GM12878 (cell line): ENCODE results near the gene TSC22D3. TPM values are rescaled to one million over a fixed set of nuclear protein-coding genes. Genes with fewer than 3 reads are reported as not detected.

Source experiments
- ATAC-seq: fragments of 200-7000 bp; cut with Tn5 transposase; 3 replicates; pipeline ENCODE4 v1.9.1; 2020; ENCODE audit warnings: mild to moderate bottlenecking, moderate library complexity
- BruUV-seq: library from RNA; stranded (reverse); fragments of 400-500 nt; replicated peaks from 2 replicates; lab custom pipeline; 2021; lab: Mats Ljungman, UMichigan
- CTCF ChIA-PET: fragments of 300-600 bp; sonication (Branson Sonifier 250); formaldehyde crosslinking; extraction: SDS; loops from one replicate; lab custom pipeline; 2021; ENCODE audit warnings: inconsistent platforms; lab: Yijun Ruan, JAX
- POLR2A ChIA-PET: fragments of 350-600 bp; formaldehyde crosslinking; extraction: SDS; loops from one replicate; lab custom pipeline; 2021; ENCODE audit warnings: inconsistent platforms; lab: Charles Lee
- RAD21 ChIA-PET: fragments of 300-600 bp; sonication (Branson Sonifier 250); formaldehyde crosslinking; loops from one replicate; lab custom pipeline; 2023; ENCODE audit warnings: antibody characterized with exemption; ENCODE audit not compliant: unreplicated experiment; lab: Charles Lee
- SMC1A ChIA-PET: fragments of 300-600 bp; sonication (Branson Sonifier 250); formaldehyde crosslinking; loops from one replicate; lab custom pipeline; 2023; ENCODE audit not compliant: unreplicated experiment, uncharacterized antibody; lab: Charles Lee
- DNase-seq: peaks from one replicate; pipeline ENCODE4 v3.0.0-alpha.2; 2011; ENCODE audit warnings: low read depth, low spot score
- FAIRE-seq: peaks from 3 replicates; lab custom pipeline; 2011; peaks lifted over from hg19 to GRCh38; lab: Jason Lieb, UNC
- H2AFZ ChIP-seq: 2 replicates; pipeline ENCODE4 v1.6.0; 2011; ENCODE audit warnings: low read depth, low read length, control low read depth; ENCODE audit not compliant: control insufficient read depth
- H3K27ac ChIP-seq: 2 replicates; pipeline ENCODE4 v1.5.1; 2011; ENCODE audit warnings: control low read depth; ENCODE audit not compliant: control insufficient read depth, insufficient read depth
- H3K27me3 ChIP-seq, 2 experiments: replicated peaks in 1 of 2; 2 replicates each; pipeline versions ENCODE4 v1.6.0 to v1.6.1; 2011; ENCODE audit warnings: low read length in 1 of 2; ENCODE audit not compliant: control insufficient read depth in 2 of 2, insufficient read depth in 2 of 2
- H3K36me3 ChIP-seq, 2 experiments: 2 replicates each; pipeline ENCODE4 v1.5.1; 2011; ENCODE audit warnings: low read length in 1 of 2; ENCODE audit not compliant: control insufficient read depth in 2 of 2, insufficient read depth in 2 of 2
- H3K4me1 ChIP-seq: 2 replicates; pipeline ENCODE4 v1.6.1; 2011; ENCODE audit warnings: mild to moderate bottlenecking, low read length, moderate library complexity, mixed read lengths; ENCODE audit not compliant: control insufficient read depth, insufficient read depth
- H3K4me2 ChIP-seq: 2 replicates; pipeline ENCODE4 v1.6.0; 2011; ENCODE audit warnings: control low read depth; ENCODE audit not compliant: control insufficient read depth, insufficient read depth
- H3K4me3 ChIP-seq: fragments of 200-600 bp; sonication (generic); 2 replicates; pipeline ENCODE4 v1.5.1; 2016
- H3K79me2 ChIP-seq: 2 replicates; pipeline ENCODE4 v1.6.0; 2011; ENCODE audit warnings: low read length; ENCODE audit not compliant: control insufficient read depth, insufficient read depth
- H3K9ac ChIP-seq: 2 replicates; pipeline ENCODE4 v1.8.0; 2011; ENCODE audit warnings: low read length, control low read depth, mixed read lengths; ENCODE audit not compliant: control insufficient read depth, insufficient read depth
- H3K9me3 ChIP-seq: replicated peaks from 3 replicates; pipeline ENCODE4 v1.5.1; 2011; ENCODE audit warnings: mild to moderate bottlenecking, low read length; ENCODE audit not compliant: control insufficient read depth, insufficient read depth
- H4K20me1 ChIP-seq: 2 replicates; pipeline ENCODE4 v1.6.0; 2011; ENCODE audit not compliant: control insufficient read depth, insufficient read depth
- ATF7 ChIP-seq: fragments of 450-650 bp; IDR thresholded peaks from 2 replicates; pipeline ENCODE4 v1.6.1; 2016; ENCODE audit warnings: low read depth, mild to moderate bottlenecking
- CREB1 ChIP-seq: IDR thresholded peaks from 2 replicates; pipeline ENCODE4 v1.6.1; 2012; ENCODE audit warnings: low read depth, mild to moderate bottlenecking, inconsistent platforms
- FOXM1 ChIP-seq: IDR thresholded peaks from 2 replicates; pipeline ENCODE4 v1.6.1; 2012; ENCODE audit warnings: low read depth, mild to moderate bottlenecking, inconsistent platforms, low read length, moderate library complexity
- JUND ChIP-seq: IDR thresholded peaks from 2 replicates; pipeline ENCODE4 v1.6.1; 2012; ENCODE audit warnings: low read depth, mild to moderate bottlenecking, low read length, improper control_type of control experiment, moderate library complexity
- LARP7 ChIP-seq: fragments of 450-650 bp; IDR thresholded peaks from 2 replicates; pipeline ENCODE4 v1.6.1; 2017; ENCODE audit warnings: mild to moderate bottlenecking
- SUZ12 ChIP-seq: fragments of 200-600 bp; sonication (generic); IDR thresholded peaks from one replicate; pipeline ENCODE4 v1.6.1; 2018; ENCODE audit warnings: antibody characterized with exemption, mild to moderate bottlenecking; ENCODE audit not compliant: unreplicated experiment
- WGBS: methylation state at CpG from one replicate; pipeline ENCODE4 v1.1.6; 2016; ENCODE audit warnings: low lambda C conversion rate; ENCODE audit not compliant: insufficient replicate concordance, insufficient coverage; ENCODE audit errors: missing lambda C conversion rate; 5-methylcytosine and 5-hydroxymethylcytosine counted together
- in situ Hi-C: fragments of 300-500 bp; cut with MboI; formaldehyde crosslinking; loops from 9 replicates; pipeline ENCODE4 v1.14.3; 2018; ENCODE audit warnings: mixed read lengths
- intact Hi-C: fragments of 100-400 bp; cut with micrococcal nuclease; formaldehyde crosslinking; loops from one replicate; pipeline ENCODE4 v1.14.2; 2022; ENCODE audit not compliant: unreplicated experiment
- polyA plus RNA-seq, 11 experiments: library from polyadenylated mRNA; depleted of rRNA in 4 of 11; unstranded in 6 of 11; stranded (reverse) in 5 of 11; fragments of >200 nt; fragmentation: Nextera tagmentation in 4 of 11; fragmentation: Illumina TruSeq in 1 of 11; extraction: Ambion mirVana in 4 of 11; extraction: Trizol in 1 of 11; gene quantifications; 1 replicate in 1 of 11; 2 replicates in 10 of 11; pipeline versions ENCODE4 v1.2.1 to v1.2.3, GENCODE V29; 2011 to 2016; ENCODE audit warnings: inconsistent platforms in 2 of 11, missing spikeins in 2 of 11, low read depth in 1 of 11
- total RNA-seq, 4 experiments: library from RNA; depleted of rRNA in 3 of 4; stranded (reverse); fragments of >200 nt in 3 of 4; fragmentation: Illumina TruSeq in 1 of 4; extraction: Trizol in 1 of 4; gene quantifications; 2 replicates each; pipeline versions ENCODE4 v1.2.1 to v1.2.3, GENCODE V29; 2013 to 2021
- TF ChIP-seq, protein P1 (sequence below): fragments of 450-650 bp; formaldehyde crosslinking; IDR thresholded peaks from 2 replicates; pipeline ENCODE4 v1.4.0; 2020; ENCODE audit warnings: mild to moderate bottlenecking, moderate library complexity
- TF ChIP-seq, protein P2 (sequence below): IDR thresholded peaks from 2 replicates; pipeline ENCODE4 v1.6.1; 2012; ENCODE audit warnings: low read depth, low read length, improper control_type of control experiment
- TF ChIP-seq, protein P3 (sequence below): fragments of 450-650 bp; IDR thresholded peaks from 2 replicates; pipeline ENCODE4 v1.6.1; 2018; ENCODE audit warnings: mild to moderate bottlenecking, low read depth, moderate library complexity; ENCODE audit not compliant: partially characterized antibody

TSC22D3 gene
- total and polyA plus RNA-seq, 10 of the 15 experiments (the other 5 are each of a cell fraction or from before 2014, with no cell fraction given): 4.6 to 122 (median 16.1) TPM

GRCh38 chrX:107775000-107775733 lies 420 bp downstream of the TSC22D3 start:
- H3K27me3 ChIP-seq: no peaks in the 10 kb centered on the region; a peak in 1 of 4 replicates
- no peaks in the 10 kb centered on the region for H4K20me1 ChIP-seq
- no peaks in the 10 kb centered on the region for H3K4me1 ChIP-seq
- peak overlapping the region; percentile 22 for H2AFZ ChIP-seq
- ChIA-PET SMC1A (interaction anchor here (1.1 to 9.4 kb wide), 13 partner anchors 9 to 899 kb away, joined by 3 to 149 read pairs (median 9); no protein-coding TSS in a partner anchor), RAD21 (interaction anchor here (1.0 to 5.3 kb wide), 18 partner anchors 9 to 146 kb away, joined by 3 to 119 read pairs (median 8); partner anchors contain the start of gene PRPS1), POLR2A (interaction anchor here (0.7 to 1.7 kb wide), 9 partner anchors 8 to 102 kb away, joined by 3 to 15 read pairs (median 4); no protein-coding TSS in a partner anchor), CTCF (interaction anchor here (0.6 to 7.5 kb wide), 20 partner anchors 12 to 236 kb away, joined by 3 to 289 read pairs (median 6); no protein-coding TSS in a partner anchor)
- H3K4me2 ChIP-seq: peak overlapping the region; percentile 67
- H3K27ac ChIP-seq: no peak overlapping the region
- intact Hi-C loops (loop anchor here (10.0 kb wide), 1 partner anchor 750 kb away; no protein-coding TSS in a partner anchor), in situ Hi-C loops (loop anchor here (5.0 kb wide), 1 partner anchor 113 kb away; no protein-coding TSS in a partner anchor)
- no peaks in the 10 kb centered on the region for H3K36me3 ChIP-seq
- FAIRE-seq (no peak), ATAC-seq (peak; percentile 26), DNase-seq (no peak)
- peak overlapping the region; percentile 58; the same call in 1 of the 2 replicates for H3K4me3 ChIP-seq
- no TSS peak for BruUV-seq
- H3K9me3 ChIP-seq: no peaks in the 10 kb centered on the region; the same call in 2 of the 3 replicates
- H3K79me2 ChIP-seq: no peaks in the 10 kb centered on the region
- H3K9ac ChIP-seq: no peak overlapping the region
- WGBS: 27% methylated on average over 39 of the region's 40 CpGs
- TF ChIP-seq JUND: no peak
- TF ChIP-seq ATF7: no peak
- no peak for TF ChIP-seq FOXM1
- TF ChIP-seq LARP7: 0 out of 2 replicates have a peak, but pooled peaks have one; percentile 51
- TF ChIP-seq, protein P1, sequence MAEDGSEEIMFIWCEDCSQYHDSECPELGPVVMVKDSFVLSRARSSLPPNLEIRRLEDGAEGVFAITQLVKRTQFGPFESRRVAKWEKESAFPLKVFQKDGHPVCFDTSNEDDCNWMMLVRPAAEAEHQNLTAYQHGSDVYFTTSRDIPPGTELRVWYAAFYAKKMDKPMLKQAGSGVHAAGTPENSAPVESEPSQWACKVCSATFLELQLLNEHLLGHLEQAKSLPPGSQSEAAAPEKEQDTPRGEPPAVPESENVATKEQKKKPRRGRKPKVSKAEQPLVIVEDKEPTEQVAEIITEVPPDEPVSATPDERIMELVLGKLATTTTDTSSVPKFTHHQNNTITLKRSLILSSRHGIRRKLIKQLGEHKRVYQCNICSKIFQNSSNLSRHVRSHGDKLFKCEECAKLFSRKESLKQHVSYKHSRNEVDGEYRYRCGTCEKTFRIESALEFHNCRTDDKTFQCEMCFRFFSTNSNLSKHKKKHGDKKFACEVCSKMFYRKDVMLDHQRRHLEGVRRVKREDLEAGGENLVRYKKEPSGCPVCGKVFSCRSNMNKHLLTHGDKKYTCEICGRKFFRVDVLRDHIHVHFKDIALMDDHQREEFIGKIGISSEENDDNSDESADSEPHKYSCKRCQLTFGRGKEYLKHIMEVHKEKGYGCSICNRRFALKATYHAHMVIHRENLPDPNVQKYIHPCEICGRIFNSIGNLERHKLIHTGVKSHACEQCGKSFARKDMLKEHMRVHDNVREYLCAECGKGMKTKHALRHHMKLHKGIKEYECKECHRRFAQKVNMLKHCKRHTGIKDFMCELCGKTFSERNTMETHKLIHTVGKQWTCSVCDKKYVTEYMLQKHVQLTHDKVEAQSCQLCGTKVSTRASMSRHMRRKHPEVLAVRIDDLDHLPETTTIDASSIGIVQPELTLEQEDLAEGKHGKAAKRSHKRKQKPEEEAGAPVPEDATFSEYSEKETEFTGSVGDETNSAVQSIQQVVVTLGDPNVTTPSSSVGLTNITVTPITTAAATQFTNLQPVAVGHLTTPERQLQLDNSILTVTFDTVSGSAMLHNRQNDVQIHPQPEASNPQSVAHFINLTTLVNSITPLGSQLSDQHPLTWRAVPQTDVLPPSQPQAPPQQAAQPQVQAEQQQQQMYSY (CRISPR knock-in tag): no peak
- TF ChIP-seq, protein P2, sequence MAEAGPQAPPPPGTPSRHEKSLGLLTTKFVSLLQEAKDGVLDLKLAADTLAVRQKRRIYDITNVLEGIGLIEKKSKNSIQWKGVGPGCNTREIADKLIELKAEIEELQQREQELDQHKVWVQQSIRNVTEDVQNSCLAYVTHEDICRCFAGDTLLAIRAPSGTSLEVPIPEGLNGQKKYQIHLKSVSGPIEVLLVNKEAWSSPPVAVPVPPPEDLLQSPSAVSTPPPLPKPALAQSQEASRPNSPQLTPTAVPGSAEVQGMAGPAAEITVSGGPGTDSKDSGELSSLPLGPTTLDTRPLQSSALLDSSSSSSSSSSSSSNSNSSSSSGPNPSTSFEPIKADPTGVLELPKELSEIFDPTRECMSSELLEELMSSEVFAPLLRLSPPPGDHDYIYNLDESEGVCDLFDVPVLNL: no peak
- TF ChIP-seq SUZ12: no peak
- TF ChIP-seq, protein P3, sequence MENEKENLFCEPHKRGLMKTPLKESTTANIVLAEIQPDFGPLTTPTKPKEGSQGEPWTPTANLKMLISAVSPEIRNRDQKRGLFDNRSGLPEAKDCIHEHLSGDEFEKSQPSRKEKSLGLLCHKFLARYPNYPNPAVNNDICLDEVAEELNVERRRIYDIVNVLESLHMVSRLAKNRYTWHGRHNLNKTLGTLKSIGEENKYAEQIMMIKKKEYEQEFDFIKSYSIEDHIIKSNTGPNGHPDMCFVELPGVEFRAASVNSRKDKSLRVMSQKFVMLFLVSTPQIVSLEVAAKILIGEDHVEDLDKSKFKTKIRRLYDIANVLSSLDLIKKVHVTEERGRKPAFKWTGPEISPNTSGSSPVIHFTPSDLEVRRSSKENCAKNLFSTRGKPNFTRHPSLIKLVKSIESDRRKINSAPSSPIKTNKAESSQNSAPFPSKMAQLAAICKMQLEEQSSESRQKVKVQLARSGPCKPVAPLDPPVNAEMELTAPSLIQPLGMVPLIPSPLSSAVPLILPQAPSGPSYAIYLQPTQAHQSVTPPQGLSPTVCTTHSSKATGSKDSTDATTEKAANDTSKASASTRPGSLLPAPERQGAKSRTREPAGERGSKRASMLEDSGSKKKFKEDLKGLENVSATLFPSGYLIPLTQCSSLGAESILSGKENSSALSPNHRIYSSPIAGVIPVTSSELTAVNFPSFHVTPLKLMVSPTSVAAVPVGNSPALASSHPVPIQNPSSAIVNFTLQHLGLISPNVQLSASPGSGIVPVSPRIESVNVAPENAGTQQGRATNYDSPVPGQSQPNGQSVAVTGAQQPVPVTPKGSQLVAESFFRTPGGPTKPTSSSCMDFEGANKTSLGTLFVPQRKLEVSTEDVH: no peak
- TF ChIP-seq CREB1: no peak
